CD4-positive, CD25-positive, alpha-beta regulatory T cell (primary cell): Measurements from ENCODE around the gene ADARB1. TPM values are rescaled to one million over a fixed set of nuclear protein-coding genes. Genes with fewer than 3 reads are reported as not detected.
A peak's percentile ranks its signal among the peaks of the same experiment; 100 is the strongest.

Experiments used
- ATAC-seq, 2 donors: fragments of 150-1000 bp; cut with Tn5 transposase; one replicate each; pipeline ENCODE4 v1.10.0; 2021; ENCODE audit warnings: low read depth in 2 of 2, moderate number of reproducible peaks in 2 of 2, moderate library complexity in 1 of 2
- DNase-seq, 3 donors: peaks; one replicate each; pipeline versions ENCODE4 v3.0.0 to v3.0.0-alpha.2; 2012 to 2022; ENCODE audit warnings: mixed read lengths in 1 of 3
- H3K27ac ChIP-seq: one replicate; pipeline ENCODE4 v1.7.0; 2013; ENCODE audit warnings: mild to moderate bottlenecking, low read length; ENCODE audit not compliant: insufficient read depth, poor library complexity, severe bottlenecking
- H3K27me3 ChIP-seq: one replicate; pipeline ENCODE4 v1.7.0; 2013; ENCODE audit warnings: low read length; ENCODE audit not compliant: control insufficient read depth, insufficient read depth
- H3K36me3 ChIP-seq: one replicate; pipeline ENCODE4 v1.7.0; 2013; ENCODE audit warnings: mild to moderate bottlenecking, low read length, moderate library complexity; ENCODE audit not compliant: control insufficient read depth, insufficient read depth
- H3K4me1 ChIP-seq: 2 replicates; pipeline ENCODE4 v1.7.0; 2013; ENCODE audit warnings: mild to moderate bottlenecking, low read length; ENCODE audit not compliant: insufficient read depth, control insufficient read depth, poor library complexity, severe bottlenecking
- H3K4me3 ChIP-seq: one replicate; pipeline ENCODE4 v1.7.0; 2013; ENCODE audit warnings: low read depth, mild to moderate bottlenecking, low read length, moderate library complexity
- H3K9me3 ChIP-seq, 2 experiments: 1 replicate in 1 of 2; 2 replicates in 1 of 2; pipeline ENCODE4 v1.7.0; 2013; ENCODE audit warnings: low read length in 2 of 2, mild to moderate bottlenecking in 1 of 2, moderate library complexity in 1 of 2; ENCODE audit not compliant: control insufficient read depth in 2 of 2
- H3K27ac Mint-ChIP-seq, 3 donors: one replicate each; pipeline ENCODE4 v1.8.0; 2020 to 2022; ENCODE audit warnings: mild to moderate bottlenecking in 3 of 3, mixed read lengths in 3 of 3, moderate library complexity in 2 of 3
- H3K27me3 Mint-ChIP-seq: one replicate; pipeline ENCODE4 v1.8.0; 2022; ENCODE audit warnings: mild to moderate bottlenecking, mixed read lengths
- H3K36me3 Mint-ChIP-seq: one replicate; pipeline ENCODE4 v1.8.0; 2020; ENCODE audit warnings: mixed read lengths
- H3K4me1 Mint-ChIP-seq, 4 donors: one replicate each; pipeline ENCODE4 v1.8.0; 2020 to 2022; ENCODE audit warnings: mixed read lengths in 4 of 4, mild to moderate bottlenecking in 1 of 4
- H3K4me3 Mint-ChIP-seq, 4 donors: one replicate each; pipeline ENCODE4 v1.8.0; 2020 to 2022; ENCODE audit warnings: mild to moderate bottlenecking in 4 of 4, mixed read lengths in 4 of 4, moderate library complexity in 3 of 4
- H3K9me3 Mint-ChIP-seq, 7 donors: one replicate each; pipeline ENCODE4 v1.8.0; 2020 to 2022; ENCODE audit warnings: mixed read lengths in 7 of 7, mild to moderate bottlenecking in 3 of 7, moderate library complexity in 2 of 7
- polyA plus RNA-seq, 4 donors: library from polyadenylated mRNA; unstranded; fragments of 300-500 nt; fragmentation: Illumina TruSeq; gene quantifications; one replicate each; pipeline ENCODE4 v1.2.3, GENCODE V29; 2021
- total RNA-seq: library from RNA; stranded (reverse); gene quantifications from one replicate; pipeline ENCODE4 v1.2.3, GENCODE V29; 2022

The ADARB1 gene
- total and polyA plus RNA-seq, 5 donors from 2014 or later, result 2.8 to 52.9 (median 5.6) TPM

DNA sequence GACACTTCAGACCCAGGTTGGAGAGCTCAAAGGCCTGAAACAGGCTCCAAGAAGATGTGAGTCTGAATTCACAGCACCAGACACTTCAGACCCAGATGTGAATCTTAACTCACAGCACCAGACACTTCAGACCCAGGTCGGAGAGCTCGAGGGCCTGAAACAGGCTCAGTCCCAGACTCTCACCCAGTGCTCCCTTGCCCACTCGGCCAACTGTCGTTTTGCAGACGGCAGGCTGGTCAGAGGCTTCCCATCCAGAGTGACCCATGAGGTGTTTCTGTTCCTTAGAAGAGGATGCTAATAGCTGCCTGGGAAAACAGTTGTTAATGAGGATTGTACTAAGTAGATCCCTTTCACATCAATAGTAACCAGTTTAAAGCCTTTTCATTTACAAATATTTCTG lies 88.4 kb downstream of the ADARB1 start:
- no peaks in the 10 kb centered on the region for H3K36me3 ChIP-seq
- Mint-ChIP-seq H3K4me3 (no peak overlapping the region), H3K27me3 (no peaks in the 10 kb centered on the region), H3K4me1 (peaks cover 0 to 8% (median 3%) of the 10 kb centered on the region in 4 donors), H3K36me3 (peaks cover 7% of the 10 kb centered on the region), H3K27ac (peak overlapping the region in 1 of 3 donors; percentile 23), H3K9me3 (no peaks in the 10 kb centered on the region)
- no peaks in the 10 kb centered on the region for H3K4me1 ChIP-seq
- no peak for DNase-seq
- no peak overlapping the region for H3K27ac ChIP-seq
- no peaks in the 10 kb centered on the region for H3K27me3 ChIP-seq
- no peak for ATAC-seq
- H3K9me3 ChIP-seq, result no peaks in the 10 kb centered on the region
- H3K4me3 ChIP-seq, result no peak overlapping the region

- no peak for DNase-seq
Observed at GRCh38 chr21:45163413-45164123, 89.2 kb downstream of the ADARB1 start.

GRCh38 chr21:45164124-45164511 lies 89.7 kb downstream of the ADARB1 start:
- peaks cover 5% of the 10 kb centered on the region for H3K4me1 ChIP-seq
- H3K27me3 ChIP-seq, result no peaks in the 10 kb centered on the region
- ATAC-seq, result no peak
- H3K27ac Mint-ChIP-seq, result no peak overlapping the region
- no peak for DNase-seq
- H3K4me3 Mint-ChIP-seq, result no peak overlapping the region
- H3K36me3 Mint-ChIP-seq, result peaks cover 7% of the 10 kb centered on the region
- H3K4me1 Mint-ChIP-seq, result peaks cover 0 to 14% (median 9%) of the 10 kb centered on the region in 4 donors
- H3K27ac ChIP-seq, result no peak overlapping the region
- H3K9me3 Mint-ChIP-seq, result no peaks in the 10 kb centered on the region
- H3K27me3 Mint-ChIP-seq, result no peaks in the 10 kb centered on the region
- H3K4me3 ChIP-seq, result no peak overlapping the region
- no peaks in the 10 kb centered on the region for H3K36me3 ChIP-seq
- no peaks in the 10 kb centered on the region for H3K9me3 ChIP-seq

More at GRCh38 chr21:45163413-45164123, 89.2 kb downstream of the ADARB1 start:
- Histone ChIP-seq H3K4me1 (no peaks in the 10 kb centered on the region), H3K27ac (no peak overlapping the region), H3K27me3 (no peaks in the 10 kb centered on the region), H3K9me3 (no peaks in the 10 kb centered on the region), H3K4me3 (no peak overlapping the region), H3K36me3 (no peaks in the 10 kb centered on the region)
- no peak for ATAC-seq
- Mint-ChIP-seq H3K4me1 (peaks cover 0 to 11% (median 7%) of the 10 kb centered on the region in 4 donors), H3K4me3 (no peak overlapping the region), H3K9me3 (no peaks in the 10 kb centered on the region), H3K36me3 (peaks cover 7% of the 10 kb centered on the region), H3K27ac (no peak overlapping the region), H3K27me3 (no peaks in the 10 kb centered on the region)

- H3K36me3 ChIP-seq, result no peaks in the 10 kb centered on the region
- H3K4me1 ChIP-seq, result peaks cover 5% of the 10 kb centered on the region
- no peaks in the 10 kb centered on the region for H3K9me3 ChIP-seq
- H3K27ac ChIP-seq, result no peak overlapping the region
- no peaks in the 10 kb centered on the region for H3K9me3 Mint-ChIP-seq
- no peaks in the 10 kb centered on the region for H3K27me3 Mint-ChIP-seq
- peaks cover 7% of the 10 kb centered on the region for H3K36me3 Mint-ChIP-seq
- H3K4me3 Mint-ChIP-seq, result no peak overlapping the region
- no peak for ATAC-seq
- H3K4me1 Mint-ChIP-seq, result peaks cover 3 to 21% (median 16%) of the 10 kb centered on the region in 4 donors
- DNase-seq, result no peak
- H3K4me3 ChIP-seq, result no peak overlapping the region
- no peaks in the 10 kb centered on the region for H3K27me3 ChIP-seq
- H3K27ac Mint-ChIP-seq, result peak overlapping the region in 1 of 3 donors; percentile 26
Observed at GRCh38 chr21:45164838-45165237, 90.5 kb downstream of the ADARB1 start.

DNA sequence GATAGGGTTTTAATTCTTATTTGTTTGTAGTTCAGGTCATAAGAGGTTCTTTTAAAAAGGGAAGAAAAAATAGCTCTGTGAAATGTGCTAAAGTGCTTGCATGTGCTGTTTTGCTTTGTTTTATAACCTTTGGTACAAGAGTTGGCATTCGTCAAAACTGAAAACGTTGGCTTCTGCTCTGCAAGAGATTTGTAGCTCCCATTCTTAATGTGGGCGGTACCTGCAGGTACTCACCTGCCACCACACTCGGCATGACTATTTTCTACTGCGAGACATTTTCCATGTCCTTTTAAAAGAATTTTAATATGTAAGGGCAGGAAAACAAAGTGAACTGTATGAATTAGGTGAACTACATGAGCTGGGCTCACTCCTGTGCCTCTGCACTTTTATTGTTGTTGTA lies 92.6 kb downstream of the ADARB1 start:
- no peak overlapping the region for H3K4me3 ChIP-seq
- no peaks in the 10 kb centered on the region for H3K27me3 Mint-ChIP-seq
- no peak for ATAC-seq
- no peaks in the 10 kb centered on the region for H3K9me3 Mint-ChIP-seq
- H3K9me3 ChIP-seq, result no peaks in the 10 kb centered on the region
- no peak for DNase-seq
- peak overlapping the region in 1 of 3 donors; percentile 18 for H3K27ac Mint-ChIP-seq
- peaks cover 14 to 36% (median 24%) of the 10 kb centered on the region in 4 donors for H3K4me1 Mint-ChIP-seq
- H3K27ac ChIP-seq, result no peak overlapping the region
- peaks cover 6% of the 10 kb centered on the region for H3K36me3 ChIP-seq
- H3K36me3 Mint-ChIP-seq, result peaks cover 10% of the 10 kb centered on the region
- H3K27me3 ChIP-seq, result no peaks in the 10 kb centered on the region
- no peak overlapping the region for H3K4me3 Mint-ChIP-seq
- peaks cover 19% of the 10 kb centered on the region for H3K4me1 ChIP-seq

GRCh38 chr21:45167796-45168222 lies 93.4 kb downstream of the ADARB1 start:
- DNase-seq (no peak), ATAC-seq (no peak)
- Mint-ChIP-seq H3K4me1 (peaks cover 14 to 40% (median 24%) of the 10 kb centered on the region in 4 donors), H3K27me3 (no peaks in the 10 kb centered on the region), H3K4me3 (no peak overlapping the region), H3K27ac (no peak overlapping the region), H3K36me3 (peaks cover 11% of the 10 kb centered on the region), H3K9me3 (no peaks in the 10 kb centered on the region)
- Histone ChIP-seq H3K27me3 (no peaks in the 10 kb centered on the region), H3K9me3 (no peaks in the 10 kb centered on the region), H3K4me1 (peaks cover 19% of the 10 kb centered on the region), H3K27ac (no peak overlapping the region), H3K36me3 (peaks cover 11% of the 10 kb centered on the region), H3K4me3 (no peak overlapping the region)

- no peaks in the 10 kb centered on the region for H3K9me3 ChIP-seq
- DNase-seq (no peak), ATAC-seq (no peak)
- no peak overlapping the region for H3K4me3 Mint-ChIP-seq
- H3K4me3 ChIP-seq, result no peak overlapping the region
- H3K27ac ChIP-seq, result no peak overlapping the region
- no peaks in the 10 kb centered on the region for H3K27me3 Mint-ChIP-seq
- peaks cover 14 to 40% (median 26%) of the 10 kb centered on the region in 4 donors for H3K4me1 Mint-ChIP-seq
- H3K27me3 ChIP-seq, result no peaks in the 10 kb centered on the region
- H3K36me3 Mint-ChIP-seq, result peaks cover 15% of the 10 kb centered on the region
- H3K36me3 ChIP-seq, result peaks cover 11% of the 10 kb centered on the region
- no peaks in the 10 kb centered on the region for H3K9me3 Mint-ChIP-seq
- peak overlapping the region in 1 of 3 donors; percentile 11 for H3K27ac Mint-ChIP-seq
- H3K4me1 ChIP-seq, result peaks cover 19% of the 10 kb centered on the region
Observed at GRCh38 chr21:45168522-45168921, 94.1 kb downstream of the ADARB1 start.

GRCh38 chr21:45169001-45169400 lies 94.6 kb downstream of the ADARB1 start:
- no peaks in the 10 kb centered on the region for H3K9me3 Mint-ChIP-seq
- no peak overlapping the region for H3K4me3 ChIP-seq
- H3K27me3 ChIP-seq, result no peaks in the 10 kb centered on the region
- ATAC-seq, result no peak
- H3K36me3 Mint-ChIP-seq, result peaks cover 15% of the 10 kb centered on the region
- peaks cover 14 to 40% (median 26%) of the 10 kb centered on the region in 4 donors for H3K4me1 Mint-ChIP-seq
- peaks cover 11% of the 10 kb centered on the region for H3K36me3 ChIP-seq
- no peak overlapping the region for H3K4me3 Mint-ChIP-seq
- no peak overlapping the region for H3K27ac ChIP-seq
- H3K27me3 Mint-ChIP-seq, result no peaks in the 10 kb centered on the region
- peaks cover 19% of the 10 kb centered on the region for H3K4me1 ChIP-seq
- H3K27ac Mint-ChIP-seq, result peak overlapping the region in 2 of 3 donors; percentile 37 to 79
- DNase-seq, result peak in 1 of 3 donors; percentile 7
- H3K9me3 ChIP-seq, result no peaks in the 10 kb centered on the region
